K562 (cell line): Measurements from ENCODE around the gene VAPB. TPM values are rescaled to one million over a fixed set of nuclear protein-coding genes. Genes with fewer than 3 reads are reported as not detected.

ENCODE experiments used
- ATAC-seq: fragments of 200-7000 bp; cut with Tn5 transposase; 3 replicates; pipeline ENCODE4 v1.9.1; 2020; ENCODE audit warnings: moderate library complexity
- BruUV-seq: library from RNA; stranded (reverse); fragments of 400-500 nt; replicated peaks from 2 replicates; lab custom pipeline; 2021; lab: Mats Ljungman, UMichigan
- CTCF ChIA-PET: fragments of 300-600 bp; formaldehyde crosslinking; extraction: SDS; loops from one replicate; lab custom pipeline; 2021; ENCODE audit warnings: low intra/inter-chr PET ratio; lab: Yijun Ruan, JAX
- POLR2A ChIA-PET: fragments of 300-600, 350-650 bp; sonication (Branson Sonifier 250); formaldehyde crosslinking; extraction: SDS; loops from one replicate; lab custom pipeline; 2021; ENCODE audit warnings: antibody characterized with exemption, inconsistent platforms; lab: Yijun Ruan, JAX
- DNase-seq, 4 experiments: peaks; one replicate each; pipeline versions ENCODE4 v3.0.0 to v3.0.0-alpha.2; 2011 to 2018; ENCODE audit warnings: low spot score in 3 of 4, mixed read lengths in 3 of 4; ENCODE audit errors: extremely low read depth in 1 of 4
- FAIRE-seq: peaks from 2 replicates; lab custom pipeline; 2011; peaks lifted over from hg19 to GRCh38; lab: Jason Lieb, UNC
- H2AFZ ChIP-seq: 2 replicates; pipeline ENCODE4 v1.6.0; 2011; ENCODE audit warnings: low read depth, low read length, control low read depth, inconsistent platforms
- H3K27ac ChIP-seq: fragments of 200-600 bp; 3 replicates; pipeline ENCODE4 v1.8.0; 2011; ENCODE audit warnings: low read depth, mild to moderate bottlenecking, control low read depth, inconsistent platforms, low read length, moderate library complexity, mixed read lengths; ENCODE audit errors: extremely low read depth
- H3K27me3 ChIP-seq, 2 experiments: fragments of 300-600 bp in 1 of 2; 2 replicates in 1 of 2; 3 replicates in 1 of 2; pipeline versions ENCODE4 v1.6.0 to v1.8.0; 2011; ENCODE audit warnings: inconsistent platforms in 2 of 2, low read length in 2 of 2, mild to moderate bottlenecking in 1 of 2, mixed read lengths in 1 of 2, moderate library complexity in 1 of 2; ENCODE audit not compliant: control insufficient read depth in 2 of 2, insufficient read depth in 2 of 2
- H3K36me3 ChIP-seq: fragments of 300-600 bp; 3 replicates; pipeline ENCODE4 v1.8.0; 2011; ENCODE audit warnings: mild to moderate bottlenecking, low read length, inconsistent platforms; ENCODE audit not compliant: control insufficient read depth, insufficient read depth
- H3K4me1 ChIP-seq, 2 experiments: fragments of 200-600 bp in 1 of 2; replicated peaks in 1 of 2; 2 replicates in 1 of 2; 3 replicates in 1 of 2; pipeline versions ENCODE4 v1.5.1 to v1.8.0; 2011; ENCODE audit warnings: inconsistent platforms in 2 of 2, low read length in 2 of 2, mild to moderate bottlenecking in 1 of 2, mixed read lengths in 1 of 2, moderate library complexity in 1 of 2; ENCODE audit not compliant: control insufficient read depth in 2 of 2, insufficient read depth in 2 of 2
- H3K4me2 ChIP-seq: 2 replicates; pipeline ENCODE4 v1.6.1; 2011; ENCODE audit warnings: low read length, control low read depth, inconsistent platforms, mixed read lengths; ENCODE audit not compliant: insufficient read depth
- H3K4me3 ChIP-seq: fragments of 200-600 bp; sonication (generic), shearing (Covaris generic); 2 replicates; pipeline ENCODE4 v1.5.1; 2016; ENCODE audit warnings: control low read depth, inconsistent platforms
- H3K79me2 ChIP-seq: fragments of 200-600 bp; 3 replicates; pipeline ENCODE4 v1.8.0; 2011; ENCODE audit warnings: low read length, inconsistent platforms; ENCODE audit not compliant: control insufficient read depth, insufficient read depth
- H3K9ac ChIP-seq, 2 experiments: 2 replicates each; pipeline versions ENCODE4 v1.6.0 to v1.6.1; 2011; ENCODE audit warnings: low read depth in 2 of 2, low read length in 2 of 2, control low read depth in 1 of 2, inconsistent platforms in 1 of 2, mild to moderate bottlenecking in 1 of 2, mixed read lengths in 1 of 2; ENCODE audit not compliant: insufficient read depth in 1 of 2
- H3K9me1 ChIP-seq: one replicate; pipeline ENCODE4 v1.6.0; 2011; ENCODE audit warnings: inconsistent platforms, mild to moderate bottlenecking, low read length, moderate library complexity; ENCODE audit not compliant: control insufficient read depth, insufficient read depth
- H3K9me3 ChIP-seq: replicated peaks from 2 replicates; pipeline ENCODE4 v1.5.1; 2011; ENCODE audit warnings: low read depth, low read length, inconsistent platforms; ENCODE audit not compliant: control insufficient read depth, insufficient read depth
- H4K20me1 ChIP-seq: replicated peaks from 2 replicates; pipeline ENCODE4 v1.6.1; 2011; ENCODE audit warnings: low read length, inconsistent platforms, mixed read lengths; ENCODE audit not compliant: control insufficient read depth, insufficient read depth
- BCL6 ChIP-seq: fragments of 250-450 bp; sonication (Bioruptor Pico); IDR thresholded peaks from 2 replicates; pipeline ENCODE4 v1.4.0; 2020
- DACH1 ChIP-seq: fragments of 450-650 bp; IDR thresholded peaks from 2 replicates; pipeline ENCODE4 v1.6.1; 2018; ENCODE audit not compliant: partially characterized antibody
- HNRNPH1 ChIP-seq: fragments of 200-400 bp; formaldehyde crosslinking; optimal IDR thresholded peaks from 2 replicates; pipeline ENCODE3; 2017; ENCODE audit warnings: low read depth, mild to moderate bottlenecking, low read length, moderate library complexity
- L3MBTL2 ChIP-seq: fragments of 450-650 bp; IDR thresholded peaks from 2 replicates; pipeline ENCODE4 v1.6.1; 2016; ENCODE audit warnings: mild to moderate bottlenecking, moderate library complexity
- NELFE ChIP-seq: IDR thresholded peaks from 2 replicates; pipeline ENCODE4 v1.6.1; 2011; ENCODE audit warnings: mild to moderate bottlenecking; ENCODE audit not compliant: insufficient read depth, insufficient read length
- POLR2B ChIP-seq: fragments of 450-650 bp; IDR thresholded peaks from 2 replicates; pipeline ENCODE4 v1.6.1; 2018; ENCODE audit warnings: low read depth; ENCODE audit not compliant: partially characterized antibody
- PTTG1 ChIP-seq: fragments of 450-650 bp; IDR thresholded peaks from 2 replicates; pipeline ENCODE4 v1.6.1; 2016; ENCODE audit warnings: low read depth, mild to moderate bottlenecking, missing genetic modification characterization, missing compliant biosample characterization
- SAP30 ChIP-seq: fragments of 200-600 bp; sonication (generic); IDR thresholded peaks from 2 replicates; pipeline ENCODE4 v1.6.1; 2012; ENCODE audit warnings: borderline replicate concordance, low read depth, mild to moderate bottlenecking, moderate library complexity, low read length, control low read depth, inconsistent platforms; ENCODE audit not compliant: insufficient read depth, poor library complexity, severe bottlenecking
- SMAD1 ChIP-seq: fragments of 150-350 bp; IDR thresholded peaks from 2 replicates; pipeline ENCODE4 v1.6.1; 2014; ENCODE audit warnings: low read length, low read depth; ENCODE audit not compliant: partially characterized antibody
- SP1 ChIP-seq: sonication (generic); formaldehyde crosslinking; IDR thresholded peaks from 2 replicates; pipeline ENCODE4 v1.8.1; 2022; ENCODE audit warnings: mild to moderate bottlenecking, missing genetic modification reagents
- TAF1 ChIP-seq: IDR thresholded peaks from 2 replicates; pipeline ENCODE4 v1.6.1; 2011; ENCODE audit warnings: mild to moderate bottlenecking, low read length, moderate library complexity; ENCODE audit not compliant: insufficient read depth, control insufficient read depth, severe bottlenecking; ENCODE audit errors: extremely low read depth
- TAL1 ChIP-seq: fragments of 450-650 bp; IDR thresholded peaks from 2 replicates; pipeline ENCODE4 v1.6.1; 2016; ENCODE audit warnings: mild to moderate bottlenecking
- TEAD2 ChIP-seq: fragments of 450-650 bp; IDR thresholded peaks from 2 replicates; pipeline ENCODE4 v1.6.1; 2016; ENCODE audit warnings: missing genetic modification characterization, control low read depth, missing compliant biosample characterization
- ZNF232 ChIP-seq: sonication (generic); formaldehyde crosslinking; IDR thresholded peaks from 2 replicates; pipeline ENCODE4 v1.8.0; 2022; ENCODE audit warnings: mild to moderate bottlenecking, missing genetic modification reagents
- ZNF384 ChIP-seq: IDR thresholded peaks from 2 replicates; pipeline ENCODE4 v1.6.1; 2012; ENCODE audit warnings: low read depth, low read length, improper control_type of control experiment
- ZNF584 ChIP-seq: fragments of 200-800 bp; sonication (Bioruptor generic); IDR thresholded peaks from 2 replicates; pipeline ENCODE4 v1.6.1; 2016; ENCODE audit warnings: low read depth, mild to moderate bottlenecking, missing genetic modification characterization, missing compliant biosample characterization
- ZNF778 ChIP-seq: fragments of 450-650 bp; formaldehyde crosslinking; IDR thresholded peaks from 2 replicates; pipeline ENCODE4 v1.4.0; 2020; ENCODE audit warnings: mild to moderate bottlenecking, moderate library complexity
- WGBS: fragments of 100-300 bp; shearing (Covaris generic); methylation state at CpG from one replicate; pipeline ENCODE4 v1.1.6; 2016; ENCODE audit warnings: low coverage, mixed read lengths; ENCODE audit not compliant: insufficient coverage; ENCODE audit errors: missing lambda C conversion rate; 5-methylcytosine and 5-hydroxymethylcytosine counted together
- in situ Hi-C: fragments of 300-500 bp; cut with MboI; formaldehyde crosslinking; loops from 4 replicates; pipeline ENCODE4 v1.15.0; 2018; ENCODE audit warnings: inconsistent platforms, mixed read lengths
- intact Hi-C: fragments of 100-400 bp; cut with micrococcal nuclease; formaldehyde crosslinking; loops from 2 replicates; pipeline ENCODE4 v1.14.2; 2022
- polyA plus RNA-seq, 8 experiments: library from polyadenylated mRNA; depleted of rRNA in 4 of 8; stranded (reverse) in 5 of 8; unstranded in 3 of 8; fragments of >200 nt; fragmentation: Nextera tagmentation in 2 of 8; fragmentation: Illumina TruSeq in 1 of 8; extraction: Ambion mirVana in 2 of 8; extraction: Trizol in 1 of 8; gene quantifications; 2 replicates each; pipeline versions ENCODE4 v1.2.1 to v1.2.3, GENCODE V29; 2011 to 2014; ENCODE audit warnings: inconsistent platforms in 1 of 8, missing spikeins in 1 of 8
- total RNA-seq, 7 experiments: library from RNA; depleted of rRNA in 6 of 7; stranded (reverse); fragments of >200 nt in 6 of 7; fragmentation: Illumina TruSeq in 2 of 7; extraction: Trizol in 2 of 7; gene quantifications; 2 replicates each; pipeline versions ENCODE4 v1.2.1 to v1.2.3, GENCODE V29; 2011 to 2021; ENCODE audit warnings: low replicate concordance in 1 of 7
- TF ChIP-seq, protein P1 (sequence below): fragments of 250-450 bp; sonication (Bioruptor Pico); IDR thresholded peaks from 2 replicates; pipeline ENCODE4 v1.5.0; 2021
- TF ChIP-seq, protein P2 (sequence below): fragments of 250-450 bp; sonication (Bioruptor Pico); IDR thresholded peaks from 2 replicates; pipeline ENCODE4 v1.4.0; 2020; ENCODE audit warnings: borderline replicate concordance
- TF ChIP-seq, protein P3 (sequence below), 2 experiments: fragments of 450-650 bp; conservative IDR thresholded peaks; 2 replicates each; pipeline ENCODE4 v1.6.1; 2017; ENCODE audit warnings: mild to moderate bottlenecking in 2 of 2, moderate library complexity in 2 of 2

The VAPB gene
- total and polyA plus RNA-seq, 9 of the 15 experiments (the other 6 are each of a cell fraction or from before 2014, with no cell fraction given), result 3.4 to 51.0 (median 27.9) TPM

DNA sequence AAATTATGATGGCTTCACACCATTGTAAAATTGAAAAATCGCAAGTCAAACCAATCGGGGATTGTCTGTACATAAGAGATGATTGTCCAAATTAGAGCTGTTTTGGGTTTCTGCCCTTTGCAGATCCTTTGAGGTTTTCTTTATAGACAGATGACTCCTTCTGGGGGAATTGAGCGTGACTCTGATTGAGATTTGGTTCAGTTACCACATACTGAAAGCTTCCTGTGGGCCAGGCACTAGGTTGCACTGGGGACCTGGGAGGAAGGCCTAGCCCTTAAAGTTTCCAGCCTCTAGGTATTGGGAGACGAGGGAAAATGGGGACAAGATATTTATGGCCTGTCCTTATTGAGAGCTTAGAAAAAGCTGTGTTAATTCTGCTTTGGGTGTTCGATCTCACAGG is 9.2 kb downstream of the VAPB start (continued):
- TF ChIP-seq ZNF232 (CRISPR knock-in tag) (no peak), SAP30 (no peak), BCL6 (CRISPR knock-in tag) (no peak), ZNF384 (no peak)
- TF ChIP-seq, all 486 proteins: peak for 0

DNA sequence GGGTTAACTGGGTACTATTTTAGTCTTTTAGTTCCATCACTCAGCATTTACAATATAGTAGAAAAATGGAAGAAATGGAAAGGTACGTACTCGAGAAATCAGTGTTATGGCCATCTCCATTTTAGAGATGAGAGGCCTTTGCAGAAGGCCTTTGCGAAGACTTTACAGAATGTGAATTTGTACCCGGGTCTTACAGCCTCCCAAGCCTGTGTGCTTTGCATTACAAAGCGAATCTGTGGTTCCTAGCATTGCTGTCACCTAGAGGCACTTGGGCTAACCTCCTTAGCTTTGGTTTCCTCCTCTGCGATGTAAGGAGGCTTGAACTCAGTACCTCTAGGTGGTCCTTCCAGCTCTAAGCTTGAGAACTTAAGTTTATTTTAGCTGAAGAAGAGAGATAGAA is 10.9 kb downstream of the VAPB start:
- peaks cover 97% of the 10 kb centered on the region for H3K79me2 ChIP-seq
- no peaks in the 10 kb centered on the region for H3K27me3 ChIP-seq
- H4K20me1 ChIP-seq, result peaks cover 51% of the 10 kb centered on the region
- intact Hi-C loops (no loop called here), in situ Hi-C loops (no loop called here)
- BruUV-seq, result no TSS peak
- H3K9ac ChIP-seq, result no peak overlapping the region
- WGBS, result 96% methylated on average over 6 of the region's 6 CpGs
- no peak overlapping the region for H3K4me3 ChIP-seq
- H3K9me1 ChIP-seq, result no peaks in the 10 kb centered on the region
- no peaks in the 10 kb centered on the region for H3K9me3 ChIP-seq
- ChIA-PET POLR2A (interaction anchor here (0.9 kb wide), 1 partner anchor 21 kb away, joined by 4 read pairs; no protein-coding TSS in a partner anchor), CTCF (no interaction called here)
- H3K4me2 ChIP-seq, result no peak overlapping the region
- no peak overlapping the region for H3K27ac ChIP-seq
- ATAC-seq (no peak), DNase-seq (no peak), FAIRE-seq (no peak)
- peaks cover 9 to 17% of the 10 kb centered on the region in 2 experiments for H3K4me1 ChIP-seq
- peaks cover 48% of the 10 kb centered on the region for H3K36me3 ChIP-seq
- no peak overlapping the region for H2AFZ ChIP-seq
- TF ChIP-seq L3MBTL2 (no peak), TEAD2 (tag) (no peak), PTTG1 (tag) (no peak), SP1 (CRISPR knock-in tag) (no peak), TAL1 (no peak), ZNF584 (CRISPR knock-in tag) (no peak), POLR2B (no peak), SMAD1 (no peak), HNRNPH1 (no peak), DACH1 (no peak), ZNF778 (CRISPR knock-in tag) (no peak), NELFE (no peak), TAF1 (no peak)
- TF ChIP-seq, protein P1, sequence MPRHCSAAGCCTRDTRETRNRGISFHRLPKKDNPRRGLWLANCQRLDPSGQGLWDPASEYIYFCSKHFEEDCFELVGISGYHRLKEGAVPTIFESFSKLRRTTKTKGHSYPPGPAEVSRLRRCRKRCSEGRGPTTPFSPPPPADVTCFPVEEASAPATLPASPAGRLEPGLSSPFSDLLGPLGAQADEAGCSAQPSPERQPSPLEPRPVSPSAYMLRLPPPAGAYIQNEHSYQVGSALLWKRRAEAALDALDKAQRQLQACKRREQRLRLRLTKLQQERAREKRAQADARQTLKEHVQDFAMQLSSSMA (CRISPR knock-in tag), result no peak
- TF ChIP-seq, protein P2, sequence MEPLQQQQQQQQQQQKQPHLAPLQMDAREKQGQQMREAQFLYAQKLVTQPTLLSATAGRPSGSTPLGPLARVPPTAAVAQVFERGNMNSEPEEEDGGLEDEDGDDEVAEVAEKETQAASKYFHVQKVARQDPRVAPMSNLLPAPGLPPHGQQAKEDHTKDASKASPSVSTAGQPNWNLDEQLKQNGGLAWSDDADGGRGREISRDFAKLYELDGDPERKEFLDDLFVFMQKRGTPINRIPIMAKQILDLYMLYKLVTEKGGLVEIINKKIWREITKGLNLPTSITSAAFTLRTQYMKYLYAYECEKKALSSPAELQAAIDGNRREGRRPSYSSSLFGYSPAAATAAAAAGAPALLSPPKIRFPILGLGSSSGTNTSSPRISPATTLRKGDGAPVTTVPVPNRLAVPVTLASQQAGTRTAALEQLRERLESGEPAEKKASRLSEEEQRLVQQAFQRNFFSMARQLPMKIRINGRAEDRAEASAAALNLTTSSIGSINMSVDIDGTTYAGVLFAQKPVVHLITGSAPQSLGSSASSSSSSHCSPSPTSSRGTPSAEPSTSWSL (CRISPR knock-in tag), result no peak
- TF ChIP-seq, protein P3, sequence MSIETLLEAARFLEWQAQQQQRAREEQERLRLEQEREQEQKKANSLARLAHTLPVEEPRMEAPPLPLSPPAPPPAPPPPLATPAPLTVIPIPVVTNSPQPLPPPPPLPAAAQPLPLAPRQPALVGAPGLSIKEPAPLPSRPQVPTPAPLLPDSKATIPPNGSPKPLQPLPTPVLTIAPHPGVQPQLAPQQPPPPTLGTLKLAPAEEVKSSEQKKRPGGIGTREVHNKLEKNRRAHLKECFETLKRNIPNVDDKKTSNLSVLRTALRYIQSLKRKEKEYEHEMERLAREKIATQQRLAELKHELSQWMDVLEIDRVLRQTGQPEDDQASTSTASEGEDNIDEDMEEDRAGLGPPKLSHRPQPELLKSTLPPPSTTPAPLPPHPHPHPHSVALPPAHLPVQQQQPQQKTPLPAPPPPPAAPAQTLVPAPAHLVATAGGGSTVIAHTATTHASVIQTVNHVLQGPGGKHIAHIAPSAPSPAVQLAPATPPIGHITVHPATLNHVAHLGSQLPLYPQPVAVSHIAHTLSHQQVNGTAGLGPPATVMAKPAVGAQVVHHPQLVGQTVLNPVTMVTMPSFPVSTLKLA (conservative IDR thresholded peaks at IDR 0.05), result no peak
